HG03521 (cell line): ENCODE measurements around the gene YIPF6.
"Not testable (repeated sequence)": the region's sequence is repeated elsewhere in the genome, so short reads cannot be mapped to it uniquely, and the experiment has no call there.

Source experiments
- ATAC-seq: cut with Tn5 transposase; IDR thresholded peaks from one replicate; pipeline ENCODE4 v1.9.1; 2021; ENCODE audit warnings: mild to moderate bottlenecking, moderate library complexity; ENCODE audit not compliant: unreplicated experiment

Gene YIPF6

DNA sequence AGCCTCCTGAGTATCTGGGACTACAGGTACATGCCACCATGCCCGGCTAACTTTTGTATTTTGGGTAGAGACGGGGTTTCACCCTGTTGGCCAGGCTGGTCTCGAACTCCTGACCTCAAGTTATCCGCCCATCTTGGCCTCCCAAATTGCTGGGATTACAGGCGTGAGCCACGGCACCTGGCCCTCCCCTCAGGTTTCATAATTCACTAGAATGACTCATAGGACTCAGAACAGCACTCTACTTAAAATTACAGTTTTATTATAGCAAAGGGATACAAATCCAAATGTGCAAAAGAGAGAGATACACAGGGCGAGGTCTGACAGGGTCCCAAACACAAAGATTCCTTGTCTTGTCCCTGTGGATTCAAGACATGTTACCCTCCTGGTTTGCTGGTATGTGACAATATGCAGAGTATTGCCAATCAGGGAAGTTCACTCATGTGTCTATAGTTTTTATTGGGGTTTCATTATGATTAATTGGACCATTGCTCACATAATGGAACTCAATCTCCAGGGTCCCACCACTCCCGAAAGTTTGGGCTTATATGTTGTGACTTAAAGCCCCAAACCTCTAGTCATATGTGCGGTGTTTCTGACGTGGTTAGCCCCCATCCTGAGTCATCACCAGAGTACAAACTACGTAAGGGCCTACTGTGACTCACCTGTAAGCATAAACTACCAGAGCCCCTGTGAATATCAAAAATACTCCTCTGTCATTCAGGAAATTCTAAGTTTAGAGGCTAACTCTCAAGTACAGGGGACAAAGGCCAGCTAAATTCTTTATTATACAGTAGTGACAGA, 5.2 kb downstream of the YIPF6 start:
- peak; percentile 82 for ATAC-seq

DNA sequence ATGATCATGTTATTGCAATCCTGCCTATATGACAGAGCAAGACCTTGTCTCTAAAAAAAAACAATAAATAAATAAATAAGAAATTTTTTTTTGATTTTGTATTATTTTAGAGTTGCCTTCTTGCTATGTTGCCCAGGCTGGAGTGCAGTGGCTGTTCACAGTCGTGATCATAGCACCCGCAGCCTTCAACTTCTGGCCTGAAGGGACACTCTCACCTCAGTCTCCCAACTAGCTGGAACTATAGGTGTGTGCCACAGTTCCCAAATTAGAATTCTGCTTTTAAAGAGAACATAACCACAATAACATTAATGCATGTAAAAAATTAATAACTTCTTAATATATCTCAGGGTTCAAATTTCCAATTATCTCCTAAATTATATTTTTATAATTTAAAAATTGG, 7.8 kb downstream of the YIPF6 start:
- no peak for ATAC-seq

DNA sequence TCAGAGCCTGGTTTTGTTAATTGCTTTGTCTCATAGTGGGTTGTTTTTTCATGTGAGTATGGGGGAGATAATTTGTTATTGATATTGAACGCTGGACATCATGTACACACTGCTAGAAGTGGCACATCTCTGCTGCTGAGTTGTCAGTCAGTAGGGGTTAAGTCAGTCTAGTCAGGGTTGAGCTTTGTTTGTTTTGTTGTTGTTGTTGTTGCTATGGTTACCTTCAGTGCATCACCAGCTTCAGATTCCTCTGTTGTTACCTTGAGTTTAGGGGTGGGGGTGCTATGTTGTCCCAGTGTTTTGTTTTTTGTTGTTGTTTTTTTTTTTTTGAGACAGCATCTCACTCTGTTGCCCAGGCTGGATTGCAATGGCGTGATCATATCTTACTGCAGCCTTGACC, 9.9 kb downstream of the YIPF6 start:
- ATAC-seq = no peak

DNA sequence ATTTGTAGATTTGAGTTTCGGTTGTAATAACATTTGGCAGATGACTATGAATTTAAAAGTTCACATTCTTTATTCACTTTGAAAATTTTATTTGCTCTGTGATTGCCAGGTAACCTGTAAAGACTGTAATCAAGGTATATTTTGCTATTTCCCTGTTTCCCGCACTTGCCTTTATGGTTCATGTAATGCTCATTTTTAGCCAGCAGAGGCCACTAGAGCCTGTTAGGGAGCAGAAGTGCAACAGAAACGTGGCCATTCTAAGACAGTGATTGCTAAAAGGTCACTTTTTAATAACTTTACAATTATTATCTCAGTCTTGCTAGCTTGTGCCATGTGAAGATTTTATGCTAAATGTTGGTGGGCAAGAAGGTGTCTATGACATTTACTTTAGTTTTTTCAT, 12.4 kb downstream of the YIPF6 start:
- peak; percentile 61 for ATAC-seq

- not testable (repeated sequence) for ATAC-seq
These were observed 25.8 kb downstream of the YIPF6 start for GRCh38 chrX:68524680-68525079.

- ATAC-seq = no peak
These were observed 34.1 kb downstream of the YIPF6 start for GRCh38 chrX:68532831-68533533.

- no peak for ATAC-seq
These were observed 34.8 kb downstream of the YIPF6 start for GRCh38 chrX:68533656-68534055.

DNA sequence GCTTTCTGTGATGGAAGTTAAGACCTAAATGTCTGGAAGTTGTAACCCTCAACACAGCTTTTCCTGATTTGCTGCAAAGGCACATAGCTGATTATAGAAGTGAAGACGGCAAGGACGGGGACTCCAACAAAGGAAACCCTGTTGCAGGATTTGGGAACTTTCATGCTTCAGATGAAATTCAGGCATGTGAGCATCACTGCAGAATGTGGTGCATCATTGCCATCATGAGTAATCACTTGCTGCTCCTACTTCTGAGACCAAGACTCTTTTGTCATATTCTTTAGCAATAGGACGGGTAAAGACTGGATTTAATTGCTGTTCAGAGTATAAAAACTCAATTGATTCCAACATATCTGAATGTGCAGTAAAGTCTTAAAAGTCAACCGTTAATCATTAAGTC, 35.8 kb downstream of the YIPF6 start:
- no peak for ATAC-seq

DNA sequence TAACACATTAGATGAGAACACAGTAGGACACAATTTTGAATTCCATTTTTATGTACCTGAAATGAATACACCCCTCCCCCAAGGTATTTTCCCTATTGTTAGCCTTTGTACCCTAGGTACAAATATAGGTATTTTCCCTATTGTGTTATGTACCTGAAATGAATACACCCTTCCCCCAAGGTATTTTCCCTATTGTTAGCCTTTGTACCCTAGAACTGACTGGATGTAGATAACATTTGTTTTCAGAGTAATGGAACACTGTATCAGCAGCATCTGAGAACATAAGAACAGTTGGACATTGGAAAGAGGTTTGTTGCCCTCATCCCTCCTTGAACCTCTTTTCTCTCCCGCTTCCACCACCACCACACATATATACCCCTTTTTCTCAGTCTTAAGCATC, 37.6 kb downstream of the YIPF6 start:
- no peak for ATAC-seq

GRCh38 chrX:68536884-68537283, 38.0 kb downstream of the YIPF6 start:
- ATAC-seq = no peak

DNA sequence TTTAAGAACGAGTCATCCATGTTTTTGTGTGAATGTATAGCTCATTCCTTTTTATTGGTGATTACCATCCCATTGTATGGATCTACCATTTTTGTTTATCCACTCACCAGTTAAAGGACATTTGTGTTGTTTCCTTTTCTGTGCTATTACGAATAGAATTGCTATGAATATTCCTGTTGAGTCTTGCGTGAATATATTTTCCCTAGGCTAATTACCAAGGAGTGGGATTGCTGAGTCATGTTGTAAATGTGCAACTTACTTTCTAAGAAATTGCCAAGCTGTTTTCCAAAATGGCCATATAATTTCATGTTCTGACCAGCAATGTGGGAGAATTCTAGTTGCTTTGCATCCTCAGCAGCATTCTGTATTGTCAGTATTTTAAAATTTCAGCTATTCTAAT, 51.3 kb downstream of the YIPF6 start:
- ATAC-seq = no peak

DNA sequence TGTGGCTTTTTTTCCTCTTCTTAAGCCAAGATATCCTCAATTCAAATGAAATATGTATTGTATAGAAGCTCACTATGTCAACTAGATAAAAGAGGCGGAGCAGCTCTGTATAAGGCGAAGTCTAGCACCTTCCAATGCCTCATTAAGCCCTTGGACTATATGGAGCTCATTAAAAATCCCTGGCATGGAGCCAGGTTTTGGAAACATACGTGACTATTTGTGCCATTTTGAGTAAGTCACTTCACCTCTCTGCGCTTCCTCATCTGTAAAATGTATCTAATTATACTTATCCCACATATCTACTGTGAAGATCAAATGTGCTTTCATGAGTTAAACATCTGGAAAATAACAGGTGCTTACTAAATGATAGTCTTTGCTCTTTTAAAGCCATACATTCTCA, 57.2 kb downstream of the YIPF6 start:
- no peak for ATAC-seq

- not testable (repeated sequence) for ATAC-seq
These were observed 58.3 kb downstream of the YIPF6 start for GRCh38 chrX:68557126-68557525.

DNA sequence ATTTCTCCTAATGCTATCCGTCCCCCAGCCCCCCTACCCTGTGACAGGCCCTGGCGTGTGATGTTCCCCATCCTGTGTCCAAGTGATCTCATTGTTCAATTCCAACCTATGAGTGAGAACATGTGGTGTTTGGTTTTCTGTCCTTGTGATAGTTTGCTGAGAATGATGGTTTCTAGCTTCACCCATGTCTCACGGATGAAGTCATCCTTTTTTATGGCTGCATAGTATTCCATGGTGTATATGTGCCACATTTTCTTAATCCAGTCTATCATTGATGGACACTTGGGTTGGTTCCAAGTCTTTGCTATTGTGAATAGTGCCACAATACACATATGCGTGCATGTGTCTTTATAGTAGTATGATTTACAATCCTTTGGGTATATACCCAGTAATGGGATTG, 61.1 kb downstream of the YIPF6 start:
- ATAC-seq = not testable (repeated sequence)

DNA sequence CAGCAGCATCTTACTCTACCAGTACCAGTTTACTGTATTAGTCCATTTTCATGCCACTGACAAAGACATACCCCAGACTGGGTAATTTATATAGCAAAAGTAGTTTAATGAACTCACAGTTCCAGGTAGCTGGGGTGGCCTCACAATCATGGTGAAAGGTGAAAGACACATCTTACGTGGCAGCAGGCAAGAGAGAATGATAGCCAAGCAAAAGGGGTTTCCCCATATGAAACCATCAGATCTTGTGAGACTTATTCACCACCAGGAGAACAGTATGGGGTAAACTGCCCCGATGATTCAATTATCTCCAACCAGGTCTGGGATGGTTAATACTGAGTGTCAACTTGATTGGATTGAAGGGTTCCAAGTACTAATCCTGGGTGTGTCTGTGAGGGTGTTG, 69.3 kb downstream of the YIPF6 start:
- ATAC-seq = no peak

DNA sequence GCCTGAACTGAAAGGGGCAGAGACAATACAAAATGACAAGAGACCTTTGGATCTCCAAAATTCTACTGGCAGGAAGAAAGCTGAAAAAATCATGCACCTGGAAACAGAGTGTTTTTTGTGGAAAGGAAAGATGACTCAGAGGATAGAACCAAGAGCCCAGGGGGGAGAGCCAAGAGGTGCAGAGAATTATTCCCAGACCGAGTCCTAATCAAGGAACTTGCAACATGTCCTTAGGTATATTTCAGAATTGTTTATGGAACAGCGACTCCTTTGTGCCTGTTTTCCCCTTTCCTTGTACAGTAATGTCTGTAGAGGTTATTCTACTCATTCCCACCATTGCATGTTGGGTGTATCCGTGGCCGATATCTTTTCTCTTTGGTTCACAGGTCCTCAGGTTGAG, 71.7 kb downstream of the YIPF6 start:
- no peak for ATAC-seq

- ATAC-seq = no peak
These were observed 72.4 kb downstream of the YIPF6 start for GRCh38 chrX:68571292-68571609.

- peak; percentile 74 for ATAC-seq
These were observed 72.9 kb downstream of the YIPF6 start for GRCh38 chrX:68571610-68572311.

DNA sequence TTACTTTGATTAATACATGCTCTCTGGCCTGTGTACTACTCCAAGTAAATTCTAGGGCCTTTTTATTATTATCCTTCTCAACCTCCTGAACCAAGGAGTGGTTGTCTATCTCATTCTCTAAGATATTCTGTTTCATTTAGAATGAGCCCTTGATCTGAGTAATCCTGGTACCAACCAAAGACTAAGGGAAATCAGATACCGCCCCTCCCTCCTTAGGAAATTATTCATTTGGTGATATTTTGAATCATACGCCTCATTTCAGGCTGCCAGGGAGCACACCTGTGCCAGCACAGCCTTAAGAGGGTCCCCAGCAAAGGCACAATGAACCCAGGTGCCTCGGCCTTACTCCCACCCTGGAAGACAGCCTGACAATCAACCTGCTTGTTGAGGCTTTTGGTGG, 75.4 kb downstream of the YIPF6 start:
- ATAC-seq = no peak

GRCh38 chrX:68579810-68580209, 81.0 kb downstream of the YIPF6 start:
- ATAC-seq = no peak

DNA sequence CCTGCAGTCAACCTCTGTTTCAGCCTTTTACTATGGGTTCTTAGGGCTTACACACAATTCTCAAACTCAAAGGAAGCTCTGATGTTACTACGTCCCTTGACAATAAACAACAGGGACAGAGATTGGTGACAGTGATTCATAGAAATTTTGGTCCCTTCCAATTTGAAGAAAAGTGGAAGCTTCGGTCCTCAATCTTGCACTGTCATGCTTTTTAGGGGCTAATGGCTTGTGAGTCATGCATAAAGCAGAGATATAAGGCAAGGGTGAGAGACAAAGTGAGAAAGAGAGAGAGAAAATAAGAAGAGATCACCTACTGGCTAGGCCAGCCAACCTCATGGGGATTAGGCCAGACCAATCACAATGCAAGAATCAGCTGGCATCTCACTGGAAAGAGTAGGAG, 85.4 kb downstream of the YIPF6 start:
- no peak for ATAC-seq
